ENCODE results near the gene BTBD7.

BTBD7 gene

DNA sequence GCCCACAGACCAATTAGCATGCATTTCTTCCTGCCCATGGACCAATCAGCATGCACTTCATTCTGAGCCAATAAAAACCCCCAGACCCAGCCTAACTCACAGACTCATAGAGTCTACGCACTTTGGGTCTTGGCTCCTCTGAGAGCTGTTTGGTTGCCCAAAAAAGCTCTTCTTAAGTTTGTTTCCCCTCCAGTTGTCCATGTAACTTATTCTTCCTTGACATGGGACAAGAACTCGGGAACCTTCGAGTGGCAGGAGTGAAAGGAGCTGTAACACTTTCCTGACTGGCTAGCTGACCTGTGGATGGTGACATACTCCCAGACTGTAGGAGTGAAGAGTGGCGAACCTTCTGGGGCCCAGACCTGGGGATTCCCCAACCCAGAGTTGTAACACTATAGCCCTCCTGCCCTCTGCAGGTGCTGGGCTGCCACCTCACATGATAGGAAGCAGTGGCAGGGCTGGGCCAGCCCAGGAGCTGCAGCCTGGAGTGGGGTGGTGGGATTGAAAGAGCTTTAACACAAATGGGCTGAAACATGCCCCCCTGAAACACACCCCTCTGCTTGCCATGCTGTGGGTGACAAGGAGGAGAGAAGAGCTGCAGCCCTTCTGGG is 4.4 kb upstream of the BTBD7 start:
- no peak for DNase-seq (ENCODE audit: low read depth)
- TF ChIP-seq, protein P1, sequence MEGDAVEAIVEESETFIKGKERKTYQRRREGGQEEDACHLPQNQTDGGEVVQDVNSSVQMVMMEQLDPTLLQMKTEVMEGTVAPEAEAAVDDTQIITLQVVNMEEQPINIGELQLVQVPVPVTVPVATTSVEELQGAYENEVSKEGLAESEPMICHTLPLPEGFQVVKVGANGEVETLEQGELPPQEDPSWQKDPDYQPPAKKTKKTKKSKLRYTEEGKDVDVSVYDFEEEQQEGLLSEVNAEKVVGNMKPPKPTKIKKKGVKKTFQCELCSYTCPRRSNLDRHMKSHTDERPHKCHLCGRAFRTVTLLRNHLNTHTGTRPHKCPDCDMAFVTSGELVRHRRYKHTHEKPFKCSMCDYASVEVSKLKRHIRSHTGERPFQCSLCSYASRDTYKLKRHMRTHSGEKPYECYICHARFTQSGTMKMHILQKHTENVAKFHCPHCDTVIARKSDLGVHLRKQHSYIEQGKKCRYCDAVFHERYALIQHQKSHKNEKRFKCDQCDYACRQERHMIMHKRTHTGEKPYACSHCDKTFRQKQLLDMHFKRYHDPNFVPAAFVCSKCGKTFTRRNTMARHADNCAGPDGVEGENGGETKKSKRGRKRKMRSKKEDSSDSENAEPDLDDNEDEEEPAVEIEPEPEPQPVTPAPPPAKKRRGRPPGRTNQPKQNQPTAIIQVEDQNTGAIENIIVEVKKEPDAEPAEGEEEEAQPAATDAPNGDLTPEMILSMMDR (IDR thresholded peaks at IDR 0.05; ENCODE audit: control insufficient read depth, extremely low read depth, insufficient read depth): no peak
- H3K4me3 ChIP-seq (ENCODE audit: low read depth, low read length): no peak overlapping the region

DNA sequence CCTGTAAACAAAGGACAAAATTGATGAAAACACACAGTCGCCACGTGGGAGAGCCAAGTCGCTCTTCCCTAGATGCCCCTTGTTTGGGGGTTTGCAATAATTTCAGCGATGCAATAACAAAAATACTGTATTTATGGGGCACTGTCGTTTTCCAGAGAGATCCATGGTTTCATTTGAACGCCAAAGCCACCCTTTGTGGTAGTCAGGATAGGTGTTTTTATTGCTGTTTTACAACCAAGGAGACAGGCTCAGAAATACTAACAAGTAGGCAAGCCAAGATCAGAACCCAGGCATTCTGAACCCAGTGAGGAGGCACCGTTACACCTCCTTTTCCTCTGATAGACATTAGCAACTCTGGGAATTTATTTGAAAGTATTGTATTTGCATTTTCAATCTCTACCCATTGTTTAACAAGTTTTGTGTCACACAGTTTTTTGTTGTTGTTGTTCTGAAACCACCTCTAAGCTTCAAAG is 831 bp upstream of the BTBD7 start:
- peak overlapping the region; percentile 59 for H3K4me3 ChIP-seq (ENCODE audit: low read depth, low read length)
- TF ChIP-seq, protein P1 (IDR thresholded peaks at IDR 0.05; ENCODE audit: control insufficient read depth, extremely low read depth, insufficient read depth): no peak
- no peak for DNase-seq (ENCODE audit: low read depth)

DNA sequence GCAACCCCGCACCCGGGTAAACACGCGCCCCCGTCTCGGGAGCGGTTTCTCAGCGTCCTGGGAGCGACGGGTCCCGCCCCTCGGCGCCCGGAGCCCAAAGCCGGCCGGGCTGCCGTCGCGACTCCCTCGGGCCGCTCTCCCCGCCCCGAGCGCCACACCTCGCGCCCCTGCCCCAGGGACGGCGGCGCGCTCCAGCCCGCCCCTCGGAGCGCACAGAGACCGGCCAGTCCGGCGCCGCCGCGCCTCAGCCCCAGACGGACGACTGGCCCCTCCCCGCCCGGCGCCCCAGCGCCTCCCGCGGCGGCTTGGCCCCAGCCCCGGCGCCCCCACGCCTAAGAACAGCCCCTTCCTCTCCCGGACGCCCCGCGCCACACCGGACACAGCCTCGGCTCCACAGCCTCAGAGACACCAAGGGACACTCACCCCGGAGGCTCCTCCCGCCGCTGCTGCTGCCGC is 411 bp downstream of the BTBD7 start:
- TF ChIP-seq, protein P1 (IDR thresholded peaks at IDR 0.05; ENCODE audit: control insufficient read depth, extremely low read depth, insufficient read depth): no peak
- DNase-seq (ENCODE audit: low read depth): no peak
- H3K4me3 ChIP-seq (ENCODE audit: low read depth, low read length): peak overlapping the region; percentile 59

DNA sequence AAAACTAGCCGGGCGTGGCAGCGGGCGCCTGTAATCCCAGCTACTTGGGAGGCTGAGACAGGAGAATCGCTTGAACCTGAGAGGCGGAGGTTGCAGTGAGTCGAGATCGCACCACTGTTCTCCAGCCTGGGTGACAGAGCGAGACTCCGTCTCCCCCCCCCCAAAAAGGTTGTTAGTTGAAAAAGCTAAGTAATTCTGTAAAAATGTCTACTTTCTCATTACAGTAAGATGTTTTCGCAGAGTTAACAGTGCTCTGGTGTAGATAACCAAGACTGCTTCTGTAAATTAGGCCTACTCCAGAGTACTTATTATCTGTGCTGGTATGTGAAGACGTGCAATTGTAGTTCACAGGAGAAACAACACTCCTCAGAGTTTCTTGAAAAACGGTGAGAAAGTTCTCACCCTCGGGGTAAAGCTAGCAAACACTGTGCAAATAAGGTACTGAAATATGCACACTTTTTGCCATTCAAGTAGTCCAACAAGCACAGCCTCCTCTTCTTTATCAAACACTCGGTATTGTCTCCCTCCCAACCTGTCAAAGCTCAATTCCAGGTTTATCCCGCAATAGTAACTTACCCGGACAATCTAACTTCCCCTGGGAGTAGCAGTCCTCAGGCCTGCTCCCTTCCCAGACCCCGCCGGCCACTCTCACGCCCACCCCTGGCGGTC is 974 bp downstream of the BTBD7 start:
- no peak for DNase-seq (ENCODE audit: low read depth)
- peak overlapping the region; percentile 59 for H3K4me3 ChIP-seq (ENCODE audit: low read depth, low read length)
- TF ChIP-seq, protein P1 (IDR thresholded peaks at IDR 0.05; ENCODE audit: control insufficient read depth, extremely low read depth, insufficient read depth): no peak

DNA sequence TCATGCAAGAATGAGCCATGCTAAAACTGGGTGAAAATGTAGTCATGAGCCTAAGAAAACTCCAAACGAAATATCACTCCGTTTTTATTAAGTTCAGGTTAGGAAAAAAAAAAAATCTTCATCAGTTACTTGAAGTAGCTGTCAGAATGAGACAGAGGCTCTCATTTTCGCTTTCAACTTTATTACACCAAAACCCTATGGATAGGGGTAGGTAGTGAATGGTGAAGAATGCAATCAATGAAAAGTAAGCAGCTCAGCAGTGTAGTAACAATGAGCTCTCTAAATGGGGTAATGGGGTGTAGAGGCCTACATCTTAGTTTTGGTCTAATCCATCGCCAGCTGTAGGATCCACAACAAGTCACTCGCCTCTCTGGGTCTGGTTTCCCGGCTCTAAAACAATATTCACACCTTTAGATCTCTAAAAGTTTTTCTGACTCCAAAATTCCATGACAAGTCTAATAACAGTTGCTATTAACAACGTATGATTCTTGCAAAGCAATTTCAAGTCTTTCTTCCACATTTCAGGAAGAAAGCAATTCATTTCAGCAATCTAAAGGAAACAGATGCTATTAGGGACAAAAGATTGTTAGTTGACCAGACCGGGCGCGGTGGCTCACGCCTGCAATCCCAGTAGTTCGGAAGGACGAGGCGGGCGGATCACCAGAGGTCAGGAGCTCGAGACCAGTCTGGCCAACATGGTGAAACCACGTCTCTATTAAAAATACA is 1.7 kb downstream of the BTBD7 start:
- H3K4me3 ChIP-seq (ENCODE audit: low read depth, low read length): peak overlapping the region; percentile 59
- DNase-seq (ENCODE audit: low read depth): no peak
- TF ChIP-seq, protein P1 (IDR thresholded peaks at IDR 0.05; ENCODE audit: control insufficient read depth, extremely low read depth, insufficient read depth): no peak

DNA sequence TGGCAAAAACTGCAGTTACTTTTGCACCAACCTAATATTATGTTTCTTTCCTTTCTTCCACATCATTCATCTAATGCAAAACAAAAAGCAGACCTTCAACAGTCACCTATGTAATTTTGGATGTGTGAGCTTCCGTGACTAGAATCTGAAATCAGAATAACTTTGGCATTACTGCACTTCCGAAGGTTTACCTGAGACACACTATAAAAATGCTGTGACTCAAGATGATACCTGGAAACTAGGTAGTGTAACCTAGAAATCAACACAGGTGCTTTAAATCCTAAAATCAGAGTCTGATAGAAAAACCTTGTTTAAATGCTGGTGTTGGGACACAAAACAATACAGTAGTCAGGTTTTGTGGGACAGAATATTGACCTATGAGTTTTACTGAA is 2.2 kb downstream of the BTBD7 start:
- no peak overlapping the region for H3K4me3 ChIP-seq (ENCODE audit: low read depth, low read length)
- no peak for DNase-seq (ENCODE audit: low read depth)
- TF ChIP-seq, protein P1 (IDR thresholded peaks at IDR 0.05; ENCODE audit: control insufficient read depth, extremely low read depth, insufficient read depth): no peak

Data from LNCaP clone FGC (cell line).